ENCODE measurements around the gene DCP1A. TPM values are rescaled to one million over a fixed set of nuclear protein-coding genes. Genes with fewer than 3 reads are reported as not detected.
A peak's percentile ranks its signal among the peaks of the same experiment; 100 is the strongest.

DCP1A gene
- total and polyA plus RNA-seq, 9 of the 15 experiments (the other 6 are each of a cell fraction or from before 2014, with no cell fraction given): 6.6 to 33.7 (median 13.3) TPM

- TF ChIP-seq ZNF318 (IDR thresholded peaks at IDR 0.05; ENCODE audit: borderline replicate concordance in 1 of 2, low read depth in 1 of 2) (no peak), TCF7 (IDR thresholded peaks at IDR 0.05; ENCODE audit: borderline replicate concordance) (no peak), PYGO2 (tag; IDR thresholded peaks at IDR 0.05) (no peak), CBFA2T3 (IDR thresholded peaks at IDR 0.05) (no peak), ATF4 (CRISPR knock-in tag; IDR thresholded peaks at IDR 0.05) (no peak), BRD4 (IDR thresholded peaks at IDR 0.05) (no peak), BRF2 (IDR thresholded peaks at IDR 0.05; ENCODE audit: borderline replicate concordance, insufficient read depth, insufficient read length) (no peak), TFAP4 (CRISPR knock-in tag; IDR thresholded peaks at IDR 0.05; ENCODE audit: borderline replicate concordance) (peak; percentile 54; the same call in 1 of the 2 replicates), ZKSCAN1 (IDR thresholded peaks at IDR 0.05; ENCODE audit: low read depth, low read length) (no peak), ZNF134 (CRISPR knock-in tag; conservative IDR thresholded peaks at IDR 0.05) (no peak), ZNF79 (CRISPR knock-in tag; IDR thresholded peaks at IDR 0.05; ENCODE audit: low read depth) (no peak), HDAC1 (IDR thresholded peaks at IDR 0.05) (0 out of 4 replicates have a peak, but pooled peaks of 1 of the 2 experiments have one; percentile 12)
These were observed 92.6 kb downstream of the DCP1A start (continued) for GRCh38 chr3:53254509-53255422.

Data from K562 (cell line).